Dermis blood vessel endothelial cell (primary cell): ENCODE data around the gene PHACTR1. TPM values are rescaled to one million over a fixed set of nuclear protein-coding genes. Genes with fewer than 3 reads are reported as not detected.

Experiments used
- DNase-seq: peaks from one replicate; pipeline ENCODE4 v3.0.0; 2010
- total RNA-seq: library from RNA; depleted of rRNA; stranded (reverse); fragments of >200 nt; gene quantifications from 2 replicates; pipeline ENCODE4 v1.2.3, GENCODE V29; 2014

Gene PHACTR1
- total RNA-seq, 1 donor from 2014 or later: 2.4 TPM

DNA sequence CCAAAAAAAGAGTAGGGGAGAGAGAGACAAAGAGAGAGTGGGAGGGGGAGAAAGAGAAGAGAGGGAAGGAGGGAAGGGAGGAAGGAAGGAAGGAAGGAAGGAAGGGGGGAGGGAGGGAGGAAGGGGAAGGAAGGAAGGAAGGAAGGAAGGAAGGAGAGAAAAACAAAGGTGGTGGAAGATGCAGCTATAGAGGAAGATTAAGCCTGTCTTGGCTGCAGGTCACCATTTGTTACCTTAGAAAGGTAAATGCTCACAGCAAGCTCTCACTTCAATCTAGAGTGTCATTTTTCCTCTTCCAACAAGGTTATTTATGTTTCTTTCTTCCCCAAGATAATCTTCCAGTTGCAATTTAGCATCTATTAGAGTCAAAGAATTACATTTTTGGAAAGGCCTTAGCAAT is 284.0 kb downstream of the PHACTR1 start:
- DNase-seq: no peak

- no peak for DNase-seq
These were observed 285.4 kb downstream of the PHACTR1 start for GRCh38 chr6:13001927-13002326.

DNA sequence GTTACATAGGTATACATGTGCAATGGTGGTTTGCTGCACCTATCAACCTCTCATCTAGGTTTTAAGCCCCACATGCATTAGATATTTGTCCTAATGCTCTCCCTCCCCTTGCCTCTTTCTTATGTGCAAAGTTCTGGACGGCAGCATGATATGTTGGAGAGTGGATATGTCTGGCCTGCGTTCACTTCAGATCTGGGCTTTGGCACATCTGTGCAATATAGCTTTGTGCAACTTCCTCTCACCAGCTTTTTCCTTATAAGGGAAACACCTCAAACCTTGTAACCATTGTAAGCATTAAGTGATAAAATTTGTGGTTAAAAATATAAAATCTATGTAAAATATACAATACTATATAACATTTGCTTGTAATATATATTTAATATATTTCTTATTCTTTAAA is 288.0 kb downstream of the PHACTR1 start:
- DNase-seq: no peak

GRCh38 chr6:13005994-13006393 is 289.4 kb downstream of the PHACTR1 start:
- no peak for DNase-seq

DNA sequence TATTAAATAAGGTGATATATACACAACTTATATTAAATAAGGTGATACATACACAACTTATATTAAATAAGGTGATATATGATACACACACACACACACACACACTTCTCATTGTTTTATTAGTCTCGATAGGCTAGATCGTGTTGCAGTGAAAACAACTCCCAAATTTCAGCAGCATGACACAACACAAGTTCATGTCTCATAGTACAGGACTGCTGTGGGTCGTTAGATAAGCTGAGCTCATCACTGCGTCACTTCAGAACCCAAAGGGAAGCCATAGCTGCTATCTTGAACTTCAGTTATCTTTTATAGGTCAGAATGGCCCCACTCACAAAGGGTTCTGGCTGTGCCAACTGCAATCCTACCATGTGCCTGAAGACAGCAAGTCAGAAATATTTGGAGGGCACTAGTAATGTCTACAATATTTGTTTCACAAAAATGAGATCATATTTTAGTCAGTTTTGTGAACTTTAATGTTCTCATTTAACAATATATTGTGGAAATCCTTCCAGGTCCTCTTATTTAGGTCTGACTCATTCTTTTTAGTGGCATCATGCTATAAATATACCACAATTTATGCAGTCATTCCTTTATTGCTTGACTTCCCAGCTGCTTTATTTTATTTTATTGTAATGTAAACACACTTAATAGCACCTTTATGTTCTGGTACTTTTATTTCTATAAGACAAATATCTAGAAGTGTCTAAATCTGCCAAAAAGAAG is 290.2 kb downstream of the PHACTR1 start:
- DNase-seq: peak; percentile 6

GRCh38 chr6:13007744-13008143 is 291.2 kb downstream of the PHACTR1 start:
- no peak for DNase-seq

DNA sequence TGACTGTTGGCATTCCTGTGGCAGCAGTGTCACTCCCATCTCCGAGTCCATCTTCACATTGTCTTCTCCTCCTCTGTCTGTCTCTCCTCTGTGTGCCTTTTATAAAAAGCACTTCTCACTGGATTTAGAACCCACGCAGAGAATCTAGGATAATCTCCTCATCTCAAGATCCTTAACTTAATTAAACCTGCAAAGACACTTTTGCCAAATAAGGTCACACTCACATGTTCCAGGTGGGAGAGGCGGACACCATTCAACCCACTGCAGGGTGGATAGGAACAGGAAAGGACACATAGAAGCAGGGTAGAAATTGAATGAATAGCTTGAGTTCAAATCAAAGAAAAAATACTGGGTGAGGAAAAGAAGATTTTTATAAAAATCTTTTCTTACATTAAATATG is 292.5 kb downstream of the PHACTR1 start:
- no peak for DNase-seq

DNA sequence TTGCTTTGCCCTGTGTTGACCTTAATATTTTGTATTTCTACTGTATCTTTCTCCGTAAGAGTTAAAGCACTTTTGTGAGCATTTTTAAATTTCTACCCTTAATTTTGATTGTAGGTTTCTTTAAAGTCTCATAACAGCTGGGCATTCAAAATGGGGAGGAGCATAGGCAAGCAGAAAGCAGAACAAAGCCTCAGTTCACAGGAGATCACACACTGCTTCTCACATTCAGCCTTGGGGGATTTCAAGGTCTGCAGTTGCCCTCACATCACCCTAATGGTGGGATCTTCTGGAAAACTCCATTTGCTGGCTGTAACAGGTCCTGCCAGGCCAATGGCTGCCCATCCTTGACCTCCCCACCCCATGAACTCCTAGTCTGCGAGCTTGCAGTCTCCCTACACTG is 292.9 kb downstream of the PHACTR1 start:
- DNase-seq: no peak

DNA sequence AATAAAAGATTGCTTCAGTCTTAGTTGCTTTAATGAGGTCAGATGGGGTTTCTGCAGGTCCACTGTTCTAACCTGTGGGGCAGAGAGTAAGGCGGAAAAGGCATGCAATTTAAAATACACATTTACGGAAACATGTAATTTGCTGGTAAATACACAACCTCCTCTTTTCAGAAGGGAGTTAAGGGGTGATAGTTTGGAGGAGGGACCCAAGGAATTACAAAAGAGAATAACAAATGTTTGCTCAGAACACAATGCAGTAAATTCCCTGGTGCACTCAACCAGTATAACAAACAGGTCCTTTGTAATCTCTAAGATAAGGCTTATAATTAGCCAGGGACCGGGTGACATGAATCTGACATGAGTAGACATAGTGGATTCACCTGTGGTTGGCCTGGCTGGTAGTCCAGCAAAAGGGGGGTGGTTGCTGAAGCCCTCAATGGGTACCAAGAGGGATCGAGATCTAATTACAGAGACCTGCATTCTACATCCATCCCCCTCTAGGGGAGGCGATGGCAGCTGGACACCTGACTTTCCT is 295.1 kb downstream of the PHACTR1 start:
- DNase-seq: no peak

GRCh38 chr6:13012296-13012695 is 295.7 kb downstream of the PHACTR1 start:
- DNase-seq: no peak

DNA sequence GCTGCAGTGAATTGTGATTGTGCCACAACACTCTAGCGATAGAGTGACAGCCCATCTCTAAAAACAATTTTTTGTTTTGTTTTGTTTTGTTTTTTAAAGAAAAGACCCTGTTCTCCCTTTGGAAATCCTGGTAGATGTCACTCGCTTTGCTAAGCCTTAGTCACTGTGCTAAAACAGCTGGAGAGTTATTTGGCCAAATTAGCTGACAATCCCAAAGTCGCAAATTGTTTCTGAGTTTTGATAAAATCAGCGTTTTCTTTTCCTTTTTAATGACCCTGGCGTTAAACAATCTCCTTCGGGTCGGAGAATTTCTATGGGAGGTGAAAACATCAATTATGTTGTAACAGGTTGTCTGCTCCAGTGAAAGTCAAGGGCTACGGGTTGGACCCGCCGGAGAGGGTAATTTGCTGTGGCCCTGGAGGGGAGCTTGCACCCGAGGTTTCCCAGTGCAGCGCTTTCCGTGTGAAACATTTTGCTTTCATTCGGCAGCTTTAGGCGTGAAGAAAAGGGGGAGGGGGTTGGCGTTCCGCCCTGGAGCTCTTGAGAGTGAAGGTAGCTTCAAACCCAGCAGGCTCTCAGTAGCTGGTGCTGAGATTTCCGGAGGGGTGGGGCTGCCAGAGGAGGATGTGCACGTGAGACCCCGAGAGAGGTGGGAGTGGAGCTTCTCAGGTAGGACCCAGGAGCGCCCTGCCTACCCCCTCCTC is 296.6 kb downstream of the PHACTR1 start:
- peak; percentile 34 for DNase-seq

- peak; percentile 28 for DNase-seq
These were observed 297.3 kb downstream of the PHACTR1 start for GRCh38 chr6:13013681-13014503.

DNA sequence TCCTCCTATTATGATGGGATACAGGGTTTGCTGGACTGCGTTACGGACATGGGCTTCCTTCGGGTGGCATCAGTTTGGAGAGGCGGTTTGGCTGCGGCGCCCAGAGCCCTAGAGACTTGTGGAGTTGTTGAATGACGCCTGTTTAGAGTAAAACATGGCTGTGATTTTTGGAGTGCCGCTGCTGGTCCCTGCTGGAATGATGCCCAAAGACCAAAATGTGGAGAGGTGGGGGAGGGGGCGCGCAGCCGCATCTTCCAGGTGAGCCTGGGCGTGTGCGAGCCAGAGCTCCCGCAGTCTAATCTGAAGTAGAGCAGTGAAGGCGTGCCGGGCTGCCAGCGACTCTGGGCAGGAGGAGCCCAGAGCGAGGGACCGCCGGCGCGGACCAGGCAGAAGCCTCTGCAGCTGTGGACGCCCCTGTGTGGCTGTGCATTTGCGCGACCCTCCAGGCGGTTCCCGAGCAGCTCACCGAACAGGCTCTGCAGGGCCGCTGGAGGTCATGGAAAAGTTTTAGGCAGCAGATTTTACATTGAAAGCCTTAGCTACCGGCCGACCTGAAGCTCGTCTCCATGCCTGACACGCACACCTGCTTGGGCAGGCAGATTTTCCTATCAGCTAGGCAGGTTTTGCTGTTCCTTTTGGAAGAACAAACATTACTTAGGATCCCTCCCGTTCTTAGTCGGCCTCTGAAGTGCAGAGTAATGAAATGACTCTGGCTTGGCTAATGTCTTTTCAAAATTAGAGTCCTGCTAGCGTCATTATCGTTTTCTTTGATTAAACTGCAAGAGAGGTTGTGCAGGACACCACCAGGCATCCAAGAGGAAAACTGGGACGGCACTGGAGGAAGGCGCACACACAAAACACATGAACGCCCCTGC is 298.2 kb downstream of the PHACTR1 start:
- DNase-seq: no peak

GRCh38 chr6:13015379-13015681 is 298.8 kb downstream of the PHACTR1 start:
- no peak for DNase-seq

- DNase-seq: no peak
These were observed 308.0 kb downstream of the PHACTR1 start for GRCh38 chr6:13024616-13025015.

GRCh38 chr6:13025893-13026499 is 309.4 kb downstream of the PHACTR1 start:
- no peak for DNase-seq

- no peak for DNase-seq
These were observed 310.0 kb downstream of the PHACTR1 start for GRCh38 chr6:13026557-13026956.

- no peak for DNase-seq
These were observed 310.6 kb downstream of the PHACTR1 start for GRCh38 chr6:13027207-13027606.

DNA sequence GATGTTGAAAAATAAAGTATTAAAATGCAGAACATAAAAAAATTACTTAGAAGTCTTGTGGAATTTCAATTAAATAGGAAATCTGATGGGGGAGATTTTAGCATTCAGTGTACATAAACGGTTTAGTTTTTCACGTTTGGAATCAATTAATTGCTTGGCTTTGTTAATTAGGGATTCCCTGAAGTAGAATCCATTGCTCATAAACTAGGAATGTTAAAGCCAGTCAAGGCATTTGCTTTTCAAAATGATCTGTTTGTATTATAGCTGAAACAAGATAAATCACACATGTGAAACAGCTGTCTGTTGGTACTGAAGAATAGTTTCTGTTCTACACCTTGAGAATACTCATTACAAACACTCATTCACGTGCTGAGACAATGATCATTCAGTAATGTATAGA is 313.8 kb downstream of the PHACTR1 start:
- DNase-seq: no peak

DNA sequence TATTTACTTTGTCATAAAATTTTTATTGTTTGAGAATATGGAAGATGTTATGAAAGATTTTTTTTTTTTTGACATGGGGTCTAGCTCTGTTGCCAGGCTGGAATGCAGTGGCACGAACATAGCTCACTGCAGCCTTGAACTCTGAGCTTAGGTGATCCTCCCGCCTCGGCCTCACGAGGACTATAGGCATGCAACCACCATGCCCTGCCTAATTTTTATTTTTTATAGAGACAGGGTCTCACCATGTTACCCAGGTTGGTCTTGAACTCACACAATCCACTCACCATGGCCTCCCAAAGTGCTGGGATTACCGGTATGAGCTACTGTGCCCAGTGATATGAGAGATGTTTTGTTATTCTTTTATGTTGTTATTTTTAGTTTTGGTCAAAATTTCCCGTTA is 316.0 kb downstream of the PHACTR1 start:
- no peak for DNase-seq

- no peak for DNase-seq
These were observed 316.6 kb downstream of the PHACTR1 start for GRCh38 chr6:13033145-13033544.

- DNase-seq: no peak
These were observed 317.7 kb downstream of the PHACTR1 start for GRCh38 chr6:13034316-13034715.
